HFFc6 (cell line): Measurements from ENCODE around the gene GLYATL1. TPM values are rescaled to one million over a fixed set of nuclear protein-coding genes. Genes with fewer than 3 reads are reported as not detected.
A peak's percentile ranks its signal among the peaks of the same experiment; 100 is the strongest.

Experiments used
- DNase-seq: peaks from one replicate; pipeline ENCODE4 v3.0.0-alpha.2; 2018
- H3K27ac Mint-ChIP-seq: 2 replicates; pipeline ENCODE4 v1.8.0; 2020; ENCODE audit warnings: mild to moderate bottlenecking, mixed read lengths
- H3K27me3 Mint-ChIP-seq: 2 replicates; pipeline ENCODE4 v1.8.0; 2021; ENCODE audit warnings: mild to moderate bottlenecking, moderate library complexity, mixed read lengths; ENCODE audit not compliant: insufficient read depth
- H3K36me3 Mint-ChIP-seq: 2 replicates; pipeline ENCODE4 v1.8.0; 2021; ENCODE audit warnings: low read depth, mixed read lengths
- H3K4me1 Mint-ChIP-seq: 2 replicates; pipeline ENCODE4 v1.8.0; 2020; ENCODE audit warnings: low read depth, mixed read lengths
- H3K4me3 Mint-ChIP-seq: 2 replicates; pipeline ENCODE4 v1.8.0; 2020; ENCODE audit warnings: mild to moderate bottlenecking, moderate library complexity, mixed read lengths
- H3K9me3 Mint-ChIP-seq: 2 replicates; pipeline ENCODE4 v1.8.0; 2020; ENCODE audit warnings: mild to moderate bottlenecking, mixed read lengths
- CTCF ChIP-seq: fragments of 200-600 bp; sonication (generic); IDR thresholded peaks from 2 replicates; pipeline ENCODE4 v1.5.0; 2021; ENCODE audit warnings: antibody characterized with exemption, mild to moderate bottlenecking
- total RNA-seq, 6 experiments: library from RNA; stranded (reverse); fragmentation: NEBNext Ultra II Directional; extraction: Animal tissue kit (Norgen Biotek cat#: 25700); gene quantifications; 2 replicates in 1 of 6; 3 replicates in 5 of 6; pipeline ENCODE4 v1.2.3, GENCODE V29; 2021

Gene GLYATL1
- total RNA-seq, 6 experiments from 2014 or later: 0.14 to 0.33 (median 0.23) TPM; not detected in 2

GRCh38 chr11:58945663-58946062, 6.4 kb downstream of the GLYATL1 start:
- Mint-ChIP-seq H3K27ac (no peak overlapping the region), H3K27me3 (peaks cover 5% of the 10 kb centered on the region), H3K4me3 (no peak overlapping the region), H3K36me3 (no peaks in the 10 kb centered on the region), H3K9me3 (no peaks in the 10 kb centered on the region), H3K4me1 (no peaks in the 10 kb centered on the region)
- DNase-seq: no peak
- no peak for TF ChIP-seq CTCF

GRCh38 chr11:58949184-58949583, 9.9 kb downstream of the GLYATL1 start:
- no peak overlapping the region for H3K27ac Mint-ChIP-seq
- H3K4me1 Mint-ChIP-seq: no peaks in the 10 kb centered on the region
- H3K27me3 Mint-ChIP-seq: peaks cover 5% of the 10 kb centered on the region
- no peaks in the 10 kb centered on the region for H3K36me3 Mint-ChIP-seq
- TF ChIP-seq CTCF: no peak
- no peak for DNase-seq
- H3K9me3 Mint-ChIP-seq: no peaks in the 10 kb centered on the region
- H3K4me3 Mint-ChIP-seq: no peak overlapping the region

GRCh38 chr11:58957922-58958321, 18.6 kb downstream of the GLYATL1 start:
- H3K27ac Mint-ChIP-seq: no peak overlapping the region
- no peaks in the 10 kb centered on the region for H3K9me3 Mint-ChIP-seq
- no peaks in the 10 kb centered on the region for H3K36me3 Mint-ChIP-seq
- peaks cover 10% of the 10 kb centered on the region for H3K27me3 Mint-ChIP-seq
- H3K4me3 Mint-ChIP-seq: no peak overlapping the region; the same call in 1 of the 2 replicates
- no peak for TF ChIP-seq CTCF
- peaks cover 5% of the 10 kb centered on the region; the same call in 1 of the 2 replicates for H3K4me1 Mint-ChIP-seq
- no peak for DNase-seq

- Mint-ChIP-seq H3K36me3 (no peaks in the 10 kb centered on the region), H3K4me1 (peaks cover 5% of the 10 kb centered on the region; the same call in 1 of the 2 replicates), H3K27me3 (peaks cover 12% of the 10 kb centered on the region), H3K4me3 (no peak overlapping the region), H3K9me3 (no peaks in the 10 kb centered on the region), H3K27ac (no peak overlapping the region)
- DNase-seq: no peak
- TF ChIP-seq CTCF: peak; percentile 76
Observed at GRCh38 chr11:58958500-58958899, 19.2 kb downstream of the GLYATL1 start.

GRCh38 chr11:58963551-58964104, 24.3 kb downstream of the GLYATL1 start:
- Mint-ChIP-seq H3K4me3 (peak overlapping the region; percentile 47; the same call in 1 of the 2 replicates), H3K4me1 (peaks cover 15% of the 10 kb centered on the region), H3K36me3 (no peaks in the 10 kb centered on the region), H3K9me3 (no peaks in the 10 kb centered on the region), H3K27me3 (peaks cover 21% of the 10 kb centered on the region), H3K27ac (no peak overlapping the region)
- peak; percentile 58 for DNase-seq
- TF ChIP-seq CTCF: peak; percentile 28; the same call in 1 of the 2 replicates
